GM18868 (cell line): ENCODE data around the gene FBXL3.

Experiments
- ATAC-seq: cut with Tn5 transposase; IDR thresholded peaks from one replicate; pipeline ENCODE4 v1.9.1; 2021; ENCODE audit warnings: mild to moderate bottlenecking, moderate library complexity; ENCODE audit not compliant: unreplicated experiment

FBXL3 gene, protein sequence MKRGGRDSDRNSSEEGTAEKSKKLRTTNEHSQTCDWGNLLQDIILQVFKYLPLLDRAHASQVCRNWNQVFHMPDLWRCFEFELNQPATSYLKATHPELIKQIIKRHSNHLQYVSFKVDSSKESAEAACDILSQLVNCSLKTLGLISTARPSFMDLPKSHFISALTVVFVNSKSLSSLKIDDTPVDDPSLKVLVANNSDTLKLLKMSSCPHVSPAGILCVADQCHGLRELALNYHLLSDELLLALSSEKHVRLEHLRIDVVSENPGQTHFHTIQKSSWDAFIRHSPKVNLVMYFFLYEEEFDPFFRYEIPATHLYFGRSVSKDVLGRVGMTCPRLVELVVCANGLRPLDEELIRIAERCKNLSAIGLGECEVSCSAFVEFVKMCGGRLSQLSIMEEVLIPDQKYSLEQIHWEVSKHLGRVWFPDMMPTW

DNA sequence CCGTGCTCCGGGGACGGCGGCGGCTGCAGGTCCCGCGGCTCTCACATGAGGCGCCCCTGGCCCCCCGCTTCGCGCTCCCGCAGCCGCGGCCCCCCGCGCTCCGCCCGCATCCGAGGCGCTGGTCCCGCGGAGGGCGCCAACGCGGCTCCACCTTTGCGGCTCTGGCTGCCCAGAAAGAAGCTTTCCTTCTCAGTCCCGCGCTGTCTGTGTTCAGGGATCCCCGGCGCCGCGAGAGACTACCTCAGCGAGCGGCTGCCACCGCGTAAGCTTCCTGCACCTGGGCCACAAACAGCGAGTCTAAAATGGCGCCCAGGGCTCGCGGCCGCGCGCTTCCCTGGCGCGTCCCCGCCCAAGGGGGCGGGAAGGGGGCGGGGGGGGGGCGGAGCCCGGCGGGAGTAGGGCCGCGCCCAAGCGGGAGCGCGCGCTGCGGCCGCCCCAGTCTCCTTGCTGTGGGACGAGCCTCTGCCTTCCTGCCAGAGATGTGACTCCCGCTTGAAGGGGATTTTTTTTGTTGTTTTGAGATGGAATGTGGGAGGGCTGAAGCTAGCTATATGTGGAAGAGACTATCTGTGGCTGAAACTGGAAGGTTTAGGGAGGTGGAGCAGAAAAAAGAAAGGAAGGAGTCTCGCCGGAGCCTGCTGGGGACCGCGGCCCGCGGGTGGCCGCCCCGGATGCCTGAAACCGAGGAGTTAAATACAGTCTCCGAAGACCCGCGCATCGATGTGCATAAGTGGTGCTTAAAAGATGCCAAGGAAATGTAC lies at the start of gene FBXL3:
FBXL3 (minus strand) TSS at position 299 of the 761 bp plus-strand sequence. CDS start 5,299 bp downstream, outside the sequence.
- ATAC-seq, result peak; percentile 59

DNA sequence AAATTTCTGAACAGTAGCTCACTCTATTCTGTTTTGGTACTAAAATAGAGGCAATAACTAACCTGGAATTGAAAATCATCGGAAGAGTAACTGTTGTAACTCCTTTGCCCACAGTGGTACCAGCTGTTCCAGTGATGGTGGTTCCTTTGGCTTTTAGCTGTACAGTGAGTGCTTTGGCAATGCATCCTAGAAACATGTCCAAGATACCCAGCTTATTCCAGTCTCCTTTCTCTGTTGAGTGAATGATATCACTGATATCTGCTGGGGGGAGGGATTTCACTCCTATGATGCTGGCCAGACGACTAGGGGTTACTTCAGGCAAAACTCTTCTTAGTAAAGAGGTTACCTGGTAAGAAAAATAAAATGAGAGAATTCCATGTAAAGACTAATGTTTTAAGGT lies 40.6 kb upstream of the FBXL3 start:
- no peak for ATAC-seq

DNA sequence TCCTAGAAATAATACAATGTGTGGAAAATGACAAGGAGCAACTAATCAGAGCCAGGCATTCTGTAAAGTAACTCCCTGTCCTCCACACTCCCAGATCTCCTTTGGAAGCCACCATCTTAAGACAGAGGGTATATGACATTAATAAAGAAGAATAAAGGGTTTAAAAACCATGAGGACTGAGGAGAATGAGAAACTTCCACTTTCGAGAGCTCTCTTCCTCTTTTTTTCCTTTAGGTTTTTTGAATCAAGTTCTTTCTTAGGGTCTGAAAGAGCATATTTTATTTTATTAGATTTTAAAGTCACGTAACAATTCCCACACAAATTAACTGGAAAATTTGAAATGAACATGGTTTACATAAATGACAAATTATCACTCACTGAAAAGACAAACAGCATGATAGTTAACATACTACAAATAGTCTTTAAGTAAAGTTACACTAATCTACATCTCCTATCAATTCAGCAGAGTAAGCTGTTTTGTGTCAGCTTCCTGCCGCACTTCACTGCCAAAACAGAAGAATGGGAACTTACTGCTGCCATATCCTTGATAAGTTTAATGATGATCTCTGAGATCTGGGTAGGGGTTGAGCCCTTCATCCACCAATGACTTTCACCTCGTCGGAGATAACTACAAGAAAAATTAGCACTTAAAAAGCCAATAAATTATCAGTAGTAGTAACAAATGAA lies 38.6 kb upstream of the FBXL3 start:
- no peak for ATAC-seq

DNA sequence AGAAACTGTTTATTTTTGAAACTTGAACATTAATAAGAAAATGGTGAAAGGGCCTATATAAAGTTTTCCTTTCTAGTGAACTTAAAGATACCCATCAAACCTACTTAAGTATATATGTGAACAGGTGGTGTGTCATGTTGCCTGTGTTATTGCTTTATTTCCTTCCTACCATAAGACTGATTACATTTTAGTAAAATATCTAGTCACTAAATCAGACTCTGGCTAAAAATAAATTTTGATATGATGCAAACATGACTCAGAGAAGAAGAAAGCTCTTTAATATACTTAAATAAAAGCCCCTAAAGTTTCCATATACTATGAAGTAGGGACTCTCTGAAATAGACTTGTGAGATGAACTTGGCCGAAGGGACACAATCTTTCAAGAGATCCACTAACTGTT lies 35.1 kb upstream of the FBXL3 start:
- no peak for ATAC-seq

DNA sequence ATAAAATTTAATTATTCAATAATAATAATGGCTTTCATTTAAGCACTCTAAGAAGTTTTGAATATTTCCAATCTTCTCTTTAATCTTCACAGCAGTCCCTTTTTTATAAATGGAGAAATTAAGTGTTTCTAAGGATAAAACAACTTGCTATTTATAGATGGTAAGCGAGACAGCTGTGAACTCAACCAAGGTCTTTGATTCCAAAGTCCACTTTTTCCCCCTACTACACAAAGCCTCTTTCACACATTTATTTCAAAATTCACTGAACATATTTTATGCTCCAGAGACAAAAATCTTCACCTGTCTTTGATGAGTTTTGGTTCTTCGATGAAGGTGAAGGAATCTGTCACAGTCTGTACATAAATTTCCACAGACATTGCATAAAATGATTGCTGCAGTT lies 34.4 kb upstream of the FBXL3 start:
- ATAC-seq, result no peak

DNA sequence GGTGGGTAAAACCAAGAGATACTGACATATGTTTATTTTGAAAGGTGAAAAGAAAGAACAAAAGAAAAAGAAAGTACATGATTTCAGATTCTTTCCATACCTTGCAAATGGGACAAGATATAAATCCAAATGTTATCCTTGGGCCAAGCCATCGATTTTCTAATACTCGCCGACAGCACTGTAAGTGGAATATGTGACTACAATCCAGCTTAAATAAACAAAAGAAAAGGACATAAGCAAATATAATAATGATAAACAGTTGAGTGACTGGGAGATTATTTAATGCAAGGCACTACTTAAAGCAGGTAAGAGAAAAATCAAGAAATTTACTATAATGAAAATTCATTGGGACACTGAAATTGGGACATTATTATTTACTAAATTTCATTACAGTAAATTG lies 29.9 kb upstream of the FBXL3 start:
- no peak for ATAC-seq

DNA sequence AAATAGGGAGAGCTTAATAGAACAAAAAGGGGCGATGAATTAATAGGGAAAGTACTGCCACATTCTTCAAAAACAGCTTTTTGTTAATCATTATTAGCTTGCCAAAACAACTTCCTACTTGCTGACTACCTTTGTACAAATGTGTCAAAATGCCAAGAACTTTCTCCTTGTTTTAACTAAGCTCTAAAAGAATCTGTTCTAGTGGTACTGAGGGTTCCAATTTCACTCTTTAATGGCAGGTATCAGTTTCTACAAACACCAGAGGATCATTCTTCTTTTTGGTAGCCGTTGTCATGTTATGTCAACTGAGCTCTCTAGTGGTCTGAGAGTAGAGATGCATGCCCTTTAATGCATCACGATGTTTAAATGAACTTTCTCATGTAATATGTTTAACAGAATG lies 29.4 kb upstream of the FBXL3 start:
- ATAC-seq, result no peak

DNA sequence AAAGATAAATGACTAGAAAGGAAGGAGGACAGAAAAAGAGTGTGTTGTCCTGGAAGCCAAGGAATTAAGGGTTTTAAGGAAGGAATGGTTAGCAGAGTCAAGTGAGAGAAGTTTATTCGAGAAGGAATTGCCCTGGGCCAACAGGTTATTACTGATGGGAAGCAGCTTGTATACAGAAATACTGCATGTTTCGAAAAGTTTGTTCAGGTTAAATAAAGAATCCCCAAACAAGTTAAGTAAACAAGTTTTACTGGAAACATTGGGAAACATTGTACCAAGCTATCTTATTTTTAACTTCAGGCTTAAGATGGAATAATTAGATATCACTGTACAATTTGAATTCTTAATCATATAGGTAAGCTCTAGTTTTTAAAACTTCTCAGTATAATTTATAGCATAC lies 28.2 kb upstream of the FBXL3 start:
- ATAC-seq, result no peak

DNA sequence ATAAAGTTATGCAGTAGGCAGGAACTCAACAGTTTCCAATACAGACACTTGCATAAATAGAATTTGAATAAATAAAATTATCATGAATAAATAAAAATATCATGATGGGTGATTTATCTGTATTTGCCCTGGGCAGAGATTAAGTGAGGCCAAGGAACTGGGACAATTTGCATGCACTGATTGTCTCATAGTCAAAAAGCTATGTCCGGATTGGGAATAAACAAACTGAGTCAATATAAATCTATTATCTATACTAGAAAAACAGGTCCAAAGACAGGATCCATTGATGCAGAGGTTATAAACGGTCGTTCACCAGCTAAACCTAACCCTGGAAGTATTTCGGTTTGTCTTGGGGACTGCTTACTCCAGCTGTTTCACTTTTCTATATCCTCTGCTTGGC lies 26.2 kb upstream of the FBXL3 start:
- ATAC-seq, result no peak

DNA sequence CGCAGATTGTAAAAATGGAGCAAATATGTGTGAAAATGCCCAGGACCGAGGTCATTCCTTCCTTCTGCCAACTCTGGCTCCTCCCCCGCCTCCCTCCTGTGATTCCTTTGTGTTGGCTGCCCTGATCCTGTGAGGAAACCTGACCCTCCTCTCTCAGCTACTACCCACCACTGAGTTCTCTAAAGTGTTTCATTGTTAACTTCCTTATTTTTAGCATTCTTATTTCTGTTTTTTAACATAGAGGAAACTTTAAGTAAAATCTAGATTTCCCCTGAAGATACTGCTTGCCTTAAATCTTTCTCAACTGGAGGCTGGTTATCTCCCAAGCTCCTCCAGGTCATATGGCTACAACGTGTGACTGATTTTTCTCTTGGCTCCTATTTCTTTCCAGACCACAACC lies 21.7 kb upstream of the FBXL3 start:
- ATAC-seq, result no peak

DNA sequence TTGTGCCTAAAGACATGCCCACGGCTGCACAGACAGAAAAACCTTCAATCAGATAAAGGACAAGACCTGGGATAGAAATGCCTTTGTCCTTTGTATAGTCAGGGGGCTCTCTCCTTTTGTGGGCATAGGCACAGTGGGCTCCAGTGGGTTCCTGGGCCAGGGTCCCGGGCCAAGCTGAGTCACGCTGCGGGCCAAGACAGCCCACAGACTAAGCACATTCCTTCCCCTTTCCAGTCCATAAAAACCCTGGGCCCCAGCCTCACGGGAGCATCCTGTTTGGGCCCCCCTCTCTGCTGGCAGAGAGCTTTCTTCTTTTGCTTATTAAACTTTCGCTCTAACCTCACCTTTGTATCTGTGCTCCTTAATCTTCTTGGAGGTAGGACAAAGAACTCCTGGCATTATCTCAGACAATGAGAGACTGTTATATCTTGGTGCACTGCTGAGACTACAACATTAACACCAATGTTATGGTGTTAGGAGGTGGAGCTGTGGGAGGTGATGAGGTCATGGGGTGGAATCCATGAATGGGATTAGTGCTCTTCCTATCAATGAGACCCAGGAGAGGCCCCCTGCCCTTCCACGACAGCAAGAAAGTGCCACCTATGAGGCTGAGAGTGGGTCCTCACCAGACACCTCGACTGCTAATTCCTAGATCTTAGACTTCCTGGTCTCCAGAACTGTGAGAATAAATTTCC lies 20.8 kb upstream of the FBXL3 start:
- no peak for ATAC-seq

DNA sequence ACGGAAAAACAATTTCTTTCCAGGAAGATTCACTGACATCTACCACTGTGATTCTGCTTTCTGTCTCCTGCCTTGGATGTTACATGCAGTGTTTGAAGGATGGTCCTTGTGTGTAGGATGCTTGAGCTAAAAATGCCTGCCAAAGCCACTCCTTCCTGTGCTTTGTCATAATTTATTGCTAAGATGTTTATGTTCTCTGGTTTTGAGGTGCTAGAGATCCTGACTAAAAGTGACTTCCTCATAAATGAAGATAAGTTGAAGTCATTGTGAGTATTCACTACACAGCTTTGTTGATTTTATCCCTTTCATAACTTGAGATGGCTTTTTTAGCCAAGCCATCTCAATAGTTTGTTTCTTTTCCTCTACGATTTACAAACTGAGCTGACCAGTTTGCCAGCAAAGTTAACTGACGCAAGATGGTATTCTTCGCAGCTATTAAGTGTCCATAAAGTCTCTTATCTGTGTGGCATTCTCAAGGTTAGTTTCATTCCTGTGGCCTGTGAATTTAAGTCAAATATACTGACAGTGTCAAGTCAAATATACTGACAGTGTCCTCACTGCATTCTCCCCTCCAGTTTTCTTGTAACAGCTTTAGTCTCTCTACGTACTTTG lies 15.7 kb upstream of the FBXL3 start:
- no peak for ATAC-seq

DNA sequence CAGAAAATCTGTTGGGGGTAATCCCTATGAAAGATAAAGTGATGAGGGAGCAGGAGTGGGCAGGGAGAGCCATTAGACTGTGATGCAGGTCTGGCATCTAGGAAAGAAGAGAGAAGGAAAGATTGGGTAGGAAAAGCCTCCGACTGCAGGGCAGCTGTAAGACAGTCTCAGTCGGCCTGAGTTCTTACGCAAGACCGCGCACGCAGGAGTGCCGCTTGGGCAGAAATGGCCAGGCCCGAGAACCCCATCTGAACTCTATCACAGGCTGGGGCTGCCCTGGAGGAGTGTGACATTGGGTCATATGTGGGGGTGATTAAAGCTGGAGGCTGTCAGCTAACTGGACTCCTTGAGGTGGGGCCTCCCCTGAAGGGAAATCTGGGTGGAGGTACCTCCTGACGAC lies 13.9 kb upstream of the FBXL3 start:
- ATAC-seq, result no peak

DNA sequence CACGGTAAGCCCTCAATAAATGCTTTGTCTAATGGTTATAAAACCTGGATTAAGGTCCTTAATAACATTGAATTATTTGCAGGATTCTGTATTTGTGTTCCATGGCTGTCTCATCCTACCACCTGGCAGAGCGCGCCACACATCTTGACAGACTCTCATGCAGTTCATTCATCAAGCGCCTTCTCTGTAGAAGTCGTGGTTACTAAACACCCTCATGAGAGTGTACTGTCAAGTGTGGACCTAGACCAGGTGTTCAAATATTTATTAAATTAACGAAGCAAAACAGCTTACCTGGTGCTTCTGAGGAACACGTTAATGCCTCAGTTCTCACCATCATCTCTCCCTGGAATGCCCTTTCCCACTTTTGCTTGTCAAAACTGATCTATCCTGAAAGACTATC lies 13.1 kb upstream of the FBXL3 start:
- no peak for ATAC-seq

DNA sequence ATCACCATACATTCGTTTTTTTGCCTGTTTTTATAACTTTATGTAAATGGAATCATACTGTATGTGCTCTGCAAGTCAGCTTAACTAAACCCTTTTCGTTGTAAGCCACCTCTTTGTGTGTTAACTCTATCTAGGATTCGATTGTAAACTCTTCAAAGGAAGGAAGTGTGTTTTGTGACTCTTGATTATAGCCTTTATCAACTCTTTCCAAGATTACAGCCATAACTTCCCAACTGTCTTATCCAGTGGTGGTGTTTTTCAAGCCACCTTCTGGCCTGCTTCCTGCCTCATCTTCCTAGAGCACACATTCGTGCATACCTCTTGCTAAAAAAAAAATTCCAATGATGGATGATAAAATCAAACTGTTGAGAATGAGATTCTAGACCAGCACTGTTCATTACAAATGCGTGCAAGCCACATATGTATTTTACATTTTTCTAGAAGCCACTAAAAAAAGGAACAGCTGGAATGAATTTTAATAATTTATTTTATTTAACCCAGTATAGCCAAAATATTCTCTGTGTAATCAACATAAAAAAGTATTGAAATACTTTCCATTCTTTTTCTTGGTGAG lies 12.0 kb upstream of the FBXL3 start:
- no peak for ATAC-seq

DNA sequence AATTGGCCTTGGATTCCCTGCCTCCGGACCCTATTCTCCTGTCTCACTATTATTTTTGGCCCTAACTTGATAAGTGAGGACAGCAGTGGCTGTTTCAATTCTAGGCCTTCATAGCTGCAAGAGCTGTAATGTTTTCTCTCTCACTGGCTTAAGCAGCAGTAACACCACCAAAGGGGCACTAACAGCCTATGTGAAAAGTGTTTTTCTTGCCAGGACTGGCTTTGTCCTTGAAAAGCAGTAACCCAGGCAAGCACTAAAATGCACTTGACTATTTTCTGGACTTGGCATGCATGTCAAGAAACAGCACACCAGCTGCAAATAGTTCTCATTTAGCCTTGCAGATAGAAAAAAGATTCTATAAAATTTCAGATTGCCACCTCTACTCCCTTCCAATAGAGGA lies 9.3 kb upstream of the FBXL3 start:
- ATAC-seq, result no peak

DNA sequence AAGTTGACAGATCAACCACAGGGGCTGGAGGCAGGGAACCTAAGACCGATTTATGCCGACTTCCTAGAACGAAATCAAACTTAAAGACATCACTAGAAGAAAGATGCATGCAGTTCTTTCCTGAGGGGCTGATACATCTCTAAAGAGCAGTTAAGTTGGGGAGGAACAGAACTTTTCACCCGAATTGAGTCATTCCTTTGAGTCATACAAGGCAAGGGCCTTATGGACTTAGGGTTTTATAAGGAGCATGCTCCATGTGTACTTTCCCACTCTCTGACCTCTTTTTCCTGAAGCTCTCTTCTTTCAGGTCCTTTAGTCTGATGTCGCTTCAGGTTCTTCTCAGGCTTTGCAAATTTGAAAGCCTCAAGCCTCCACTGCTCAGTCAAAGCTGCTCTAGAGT lies 7.9 kb upstream of the FBXL3 start:
- no peak for ATAC-seq

DNA sequence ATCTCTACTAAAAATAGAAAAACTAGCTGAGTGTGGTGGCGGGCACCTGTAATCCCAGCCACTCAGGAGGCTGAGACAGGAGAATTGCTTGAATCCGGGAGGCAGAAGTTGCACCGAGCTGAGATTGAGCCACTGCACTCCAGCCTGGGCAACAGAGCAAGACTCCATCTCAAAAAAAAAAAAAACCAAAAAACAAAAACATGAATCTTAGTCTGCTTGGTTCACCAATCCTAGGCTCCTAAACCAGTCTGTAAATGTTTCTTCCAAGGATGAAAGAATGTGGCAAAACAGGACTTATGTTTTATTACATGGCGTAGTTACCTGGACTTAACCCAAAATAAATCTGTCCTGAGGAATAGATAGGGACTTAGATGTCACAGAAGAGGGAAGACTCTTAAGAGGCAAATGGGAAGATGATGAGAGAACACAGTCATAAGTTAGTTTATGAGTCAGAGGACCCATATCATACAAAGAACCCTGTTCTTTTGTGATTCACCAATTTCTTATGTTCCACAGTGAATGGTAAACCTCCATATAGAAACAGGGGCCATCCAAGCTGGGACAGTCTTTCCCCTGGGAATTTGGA lies 6.9 kb upstream of the FBXL3 start:
- no peak for ATAC-seq

DNA sequence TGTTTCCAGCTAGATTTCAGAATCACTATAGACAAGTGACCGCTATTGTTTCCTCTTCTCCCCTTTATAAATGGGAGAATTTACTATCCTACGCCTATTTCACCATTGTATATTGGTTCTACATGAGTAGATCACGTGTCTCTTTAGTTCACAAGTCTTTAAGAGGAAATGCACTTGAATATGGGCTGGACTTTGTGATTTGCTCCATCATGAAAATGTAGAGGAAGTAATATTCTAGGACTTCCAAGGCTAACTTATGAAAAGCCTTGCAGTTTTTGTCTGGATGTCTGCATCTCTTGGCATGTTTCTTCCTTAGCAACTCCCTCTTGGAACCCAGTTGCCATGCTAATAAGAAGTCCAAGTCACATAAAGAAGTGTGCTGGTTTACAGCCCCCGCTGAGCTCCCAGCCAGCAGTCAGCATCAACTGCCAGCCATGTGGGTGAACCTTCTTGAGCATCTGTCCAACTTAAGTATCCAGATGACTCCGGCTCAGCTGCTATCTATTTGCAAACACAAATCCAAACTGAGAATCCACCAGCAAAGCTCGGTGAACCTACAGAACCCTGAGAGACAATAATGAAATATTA lies 4.8 kb upstream of the FBXL3 start:
- no peak for ATAC-seq

DNA sequence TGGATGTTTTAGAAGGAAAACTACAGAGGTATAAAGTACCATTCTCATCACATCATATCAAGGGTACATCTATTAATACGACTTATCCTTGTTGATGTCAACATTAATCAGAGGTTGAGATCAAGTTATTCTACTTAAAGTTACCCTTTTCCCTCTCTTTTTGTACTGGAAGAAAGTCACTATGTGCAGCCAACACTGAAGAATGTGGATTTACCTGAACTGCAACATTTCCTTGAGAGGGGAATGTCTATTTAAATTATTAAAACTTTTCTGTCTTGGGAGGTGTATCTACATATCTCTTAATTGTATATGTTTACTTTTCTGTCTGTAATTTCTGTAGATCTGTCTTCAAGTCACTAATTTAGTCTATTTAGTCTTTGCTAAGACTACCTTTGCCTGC lies 2.5 kb upstream of the FBXL3 start:
- no peak for ATAC-seq
